Colonic mucosa (tissue), 4 donors: ENCODE measurements around the gene PVRIG. TPM values are rescaled to one million over a fixed set of nuclear protein-coding genes. Genes with fewer than 3 reads are reported as not detected.
"Not testable (repeated sequence)": the region's sequence is repeated elsewhere in the genome, so short reads cannot be mapped to it uniquely, and the experiment has no call there.

Experiments used
- DNase-seq: peaks from one replicate; pipeline ENCODE4 v3.0.0-alpha.2; 2020
- H3K27ac ChIP-seq: fragments of 200-600 bp; one replicate; pipeline ENCODE4 v1.8.0; 2021
- H3K27me3 ChIP-seq: fragments of 200-600 bp; one replicate; pipeline ENCODE4 v1.8.0; 2021
- H3K36me3 ChIP-seq: fragments of 200-600 bp; one replicate; pipeline ENCODE4 v1.8.0; 2021
- H3K4me1 ChIP-seq: fragments of 200-600 bp; one replicate; pipeline ENCODE4 v1.8.0; 2021; ENCODE audit warnings: mild to moderate bottlenecking
- H3K4me3 ChIP-seq: fragments of 200-600 bp; one replicate; pipeline ENCODE4 v1.8.0; 2021
- H3K9ac ChIP-seq, 2 donors: one replicate each; pipeline ENCODE4 v1.7.0; 2013; ENCODE audit warnings: control low read depth in 2 of 2, low read depth in 2 of 2, low read length in 2 of 2
- H3K9me3 ChIP-seq: fragments of 200-600 bp; one replicate; pipeline ENCODE4 v1.8.0; 2021
- intact Hi-C: fragments of 100-400 bp; cut with DNase I; formaldehyde crosslinking; loops from one replicate; pipeline ENCODE4 v1.14.1; 2022
- total RNA-seq, 2 donors: library from RNA; stranded (reverse); fragmentation: NEBNext Ultra II Directional in 1 of 2; extraction: Animal tissue kit (Norgen Biotek cat#: 25700) in 1 of 2; gene quantifications; one replicate each; pipeline ENCODE4 v1.2.1, GENCODE V29; 2021
- TF ChIP-seq, protein P1 (sequence below): fragments of 200-600 bp; IDR thresholded peaks from one replicate; pipeline ENCODE4 v1.8.0; 2022; ENCODE audit warnings: antibody characterized with exemption, mild to moderate bottlenecking
- donor health status: healthy.
- donor health status: DM: no; HTN: no; CAD: no.
- donor health status: DM: no; HTN: no; CAD: no.

PVRIG gene
- total RNA-seq, 2 donors from 2014 or later = 0.53 to 1.4 TPM

DNA sequence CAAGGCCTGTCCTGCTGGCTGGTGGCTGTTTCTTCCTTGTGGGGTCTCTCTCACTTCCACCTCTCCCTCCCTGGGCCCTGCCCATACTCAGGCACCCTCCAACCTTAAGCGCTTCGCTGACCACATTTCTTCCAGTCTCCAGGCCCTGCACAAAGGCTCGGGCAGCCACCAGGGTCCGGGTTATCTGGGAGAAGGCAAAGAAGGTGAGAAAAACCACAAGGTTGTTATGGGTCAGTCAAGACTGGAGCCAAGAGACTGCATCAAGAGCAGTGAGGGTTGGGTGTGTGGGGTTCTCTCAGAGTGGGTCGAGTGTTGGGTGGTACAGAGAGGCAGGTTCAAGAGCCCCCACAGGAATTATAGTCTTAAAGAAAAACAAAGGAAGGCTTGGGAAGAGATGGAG is 45.2 kb upstream of the PVRIG start:
- H3K27me3 ChIP-seq = peaks cover 11% of the 10 kb centered on the region
- DNase-seq = no peak
- no peaks in the 10 kb centered on the region for H3K36me3 ChIP-seq
- H3K27ac ChIP-seq = no peak overlapping the region
- H3K4me3 ChIP-seq = no peak overlapping the region
- H3K9me3 ChIP-seq = no peaks in the 10 kb centered on the region
- TF ChIP-seq, protein P1, sequence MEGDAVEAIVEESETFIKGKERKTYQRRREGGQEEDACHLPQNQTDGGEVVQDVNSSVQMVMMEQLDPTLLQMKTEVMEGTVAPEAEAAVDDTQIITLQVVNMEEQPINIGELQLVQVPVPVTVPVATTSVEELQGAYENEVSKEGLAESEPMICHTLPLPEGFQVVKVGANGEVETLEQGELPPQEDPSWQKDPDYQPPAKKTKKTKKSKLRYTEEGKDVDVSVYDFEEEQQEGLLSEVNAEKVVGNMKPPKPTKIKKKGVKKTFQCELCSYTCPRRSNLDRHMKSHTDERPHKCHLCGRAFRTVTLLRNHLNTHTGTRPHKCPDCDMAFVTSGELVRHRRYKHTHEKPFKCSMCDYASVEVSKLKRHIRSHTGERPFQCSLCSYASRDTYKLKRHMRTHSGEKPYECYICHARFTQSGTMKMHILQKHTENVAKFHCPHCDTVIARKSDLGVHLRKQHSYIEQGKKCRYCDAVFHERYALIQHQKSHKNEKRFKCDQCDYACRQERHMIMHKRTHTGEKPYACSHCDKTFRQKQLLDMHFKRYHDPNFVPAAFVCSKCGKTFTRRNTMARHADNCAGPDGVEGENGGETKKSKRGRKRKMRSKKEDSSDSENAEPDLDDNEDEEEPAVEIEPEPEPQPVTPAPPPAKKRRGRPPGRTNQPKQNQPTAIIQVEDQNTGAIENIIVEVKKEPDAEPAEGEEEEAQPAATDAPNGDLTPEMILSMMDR = no peak
- H3K4me1 ChIP-seq = no peaks in the 10 kb centered on the region
- no peak overlapping the region for H3K9ac ChIP-seq
- intact Hi-C loops = no loop called here

DNA sequence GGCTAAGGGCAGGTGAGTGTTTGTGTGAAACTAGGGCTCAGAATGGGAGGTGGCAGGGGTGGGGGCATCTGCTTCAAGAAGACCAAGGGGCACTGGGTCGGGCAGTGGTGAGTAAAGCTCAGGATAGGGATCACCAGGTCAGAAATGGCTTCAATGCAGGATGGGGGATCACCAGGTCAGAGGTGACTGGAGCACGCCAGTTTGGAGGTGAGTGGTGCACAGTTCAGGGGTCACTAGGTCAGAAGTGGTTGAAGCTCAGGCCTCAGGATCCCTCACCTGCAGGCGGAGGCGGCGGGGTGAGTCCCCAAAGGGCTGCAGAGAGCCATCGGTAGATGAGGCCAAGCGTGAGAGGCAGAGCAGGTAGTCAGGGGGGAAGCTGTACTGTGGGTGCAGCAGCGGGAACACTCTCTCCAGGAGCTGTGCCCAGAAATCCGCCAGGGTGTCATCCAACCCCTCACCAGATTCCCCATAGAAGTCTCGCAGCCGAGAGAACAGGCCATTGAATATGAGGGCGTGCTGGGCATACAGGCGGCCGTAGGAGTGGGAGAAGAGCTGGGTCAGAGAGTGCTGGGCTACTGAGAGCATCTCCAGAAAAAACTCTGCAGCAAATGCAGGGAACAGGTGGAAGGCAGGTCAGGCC is 44.3 kb upstream of the PVRIG start:
- DNase-seq = no peak

DNA sequence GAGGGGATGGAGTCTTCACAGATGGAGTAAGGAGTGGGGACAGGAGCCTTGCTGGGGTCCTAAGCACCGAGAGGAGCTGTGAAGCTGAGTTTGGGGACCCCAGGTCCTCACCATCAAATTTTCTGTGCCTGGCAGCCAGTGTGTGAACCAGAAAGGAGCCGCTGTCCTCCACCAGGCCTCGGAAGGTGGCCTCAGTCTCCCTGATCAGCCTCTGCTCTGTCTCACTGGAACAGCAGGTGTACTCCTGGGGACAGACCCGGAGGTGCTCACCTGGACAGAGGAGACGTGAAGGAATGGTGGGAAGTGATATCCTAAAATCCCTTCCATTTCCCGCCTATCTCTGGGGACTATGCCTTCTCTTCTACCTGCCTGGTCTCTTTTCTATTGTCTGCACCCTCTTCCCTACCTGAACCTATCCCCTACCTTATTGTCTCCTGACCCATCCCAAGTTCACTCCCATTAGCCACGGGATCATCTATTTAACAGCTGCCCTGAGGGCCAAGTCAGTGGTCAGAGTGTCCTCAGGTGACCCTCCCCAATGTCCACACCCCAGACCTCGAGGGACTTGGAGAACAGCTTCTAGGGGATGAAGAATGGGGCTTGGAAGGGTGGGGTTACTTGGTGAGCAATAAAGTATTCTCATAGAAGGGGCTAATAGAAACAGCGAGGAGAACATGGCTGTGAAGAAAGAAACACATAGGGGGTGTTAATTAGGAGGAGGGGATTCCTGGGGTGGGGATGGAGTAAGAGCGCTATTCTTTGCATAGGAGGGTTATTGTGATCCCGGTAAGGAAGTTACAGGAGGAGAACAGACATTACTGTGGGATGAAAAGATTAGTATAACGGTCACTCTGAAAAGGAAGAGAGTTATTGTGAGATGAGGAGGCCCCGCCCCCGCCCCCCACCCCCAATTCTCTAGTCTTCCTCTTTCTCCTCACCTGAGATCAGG is 43.4 kb upstream of the PVRIG start:
- Histone ChIP-seq H3K4me3 (peak overlapping the region; percentile 59), H3K9me3 (no peaks in the 10 kb centered on the region), H3K27me3 (peaks cover 9% of the 10 kb centered on the region), H3K4me1 (no peaks in the 10 kb centered on the region), H3K9ac (peak overlapping the region; percentile 56 to 58), H3K36me3 (no peaks in the 10 kb centered on the region), H3K27ac (no peak overlapping the region)
- intact Hi-C loops = no loop called here
- TF ChIP-seq, protein P1 = no peak
- DNase-seq = no peak

More for the DNA sequence above, 44.3 kb upstream of the PVRIG start:
- intact Hi-C loops = no loop called here
- Histone ChIP-seq H3K4me1 (no peaks in the 10 kb centered on the region), H3K9me3 (no peaks in the 10 kb centered on the region), H3K27ac (no peak overlapping the region), H3K27me3 (peaks cover 11% of the 10 kb centered on the region), H3K4me3 (no peak overlapping the region), H3K36me3 (no peaks in the 10 kb centered on the region), H3K9ac (no peak overlapping the region)
- TF ChIP-seq, protein P1 = no peak

DNA sequence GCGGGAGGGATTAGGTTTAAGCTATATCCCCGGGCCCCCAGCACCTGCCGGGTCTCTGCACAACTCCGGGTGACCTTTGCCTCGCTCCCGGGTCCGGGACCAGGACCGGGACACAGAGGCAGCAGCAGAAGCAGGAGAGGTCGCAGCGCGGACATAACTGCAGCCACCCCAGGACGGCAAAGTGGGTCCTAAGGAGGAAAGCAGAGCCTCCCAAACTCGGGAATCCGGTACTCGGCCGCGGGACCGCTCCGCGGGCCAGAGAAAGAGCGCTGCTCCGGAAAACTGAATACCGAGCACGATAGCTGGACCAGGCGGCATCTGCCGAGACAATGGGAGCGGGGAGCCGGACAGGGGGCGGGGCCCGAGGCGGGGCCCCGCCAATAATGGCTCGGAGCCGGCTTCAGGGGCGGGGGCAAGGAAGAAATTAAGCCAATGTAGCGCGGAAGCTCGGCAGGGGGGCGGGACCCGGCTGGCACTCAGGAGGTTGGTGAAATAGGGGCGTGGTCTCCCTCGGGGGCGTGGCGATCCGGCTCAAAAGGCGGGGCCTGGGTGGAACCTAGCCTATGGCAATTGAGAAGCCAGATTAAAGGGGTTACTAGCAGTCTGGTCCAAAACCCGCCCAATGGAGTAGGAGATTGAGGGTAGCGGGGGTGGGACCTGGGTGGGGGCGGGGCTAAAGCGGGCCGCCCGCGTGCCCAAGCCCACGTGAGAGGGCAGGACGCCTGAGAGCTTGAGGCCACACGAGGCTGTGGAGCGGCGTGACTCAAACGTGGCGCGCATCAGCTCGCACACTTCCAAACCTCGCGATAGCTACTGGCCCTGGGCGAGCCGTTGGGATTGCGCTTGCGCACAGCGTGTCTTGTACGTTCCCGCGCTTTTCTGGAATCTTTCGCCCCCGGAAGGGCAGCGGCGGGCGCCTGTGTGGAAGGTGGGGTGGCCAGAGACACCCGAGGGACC is 42.4 kb upstream of the PVRIG start, which contains the start of the genes GPC2 and STAG3:
GPC2 (minus strand) TSS at position 337 of the 957 bp plus-strand sequence; CDS start at position 155, 182 bp downstream.
STAG3 (plus strand) TSS at position 874 of the 957 bp plus-strand sequence. CDS start 2,639 bp downstream, outside the sequence.
- no peak within 1 kb of the TSS for H3K27ac ChIP-seq

DNA sequence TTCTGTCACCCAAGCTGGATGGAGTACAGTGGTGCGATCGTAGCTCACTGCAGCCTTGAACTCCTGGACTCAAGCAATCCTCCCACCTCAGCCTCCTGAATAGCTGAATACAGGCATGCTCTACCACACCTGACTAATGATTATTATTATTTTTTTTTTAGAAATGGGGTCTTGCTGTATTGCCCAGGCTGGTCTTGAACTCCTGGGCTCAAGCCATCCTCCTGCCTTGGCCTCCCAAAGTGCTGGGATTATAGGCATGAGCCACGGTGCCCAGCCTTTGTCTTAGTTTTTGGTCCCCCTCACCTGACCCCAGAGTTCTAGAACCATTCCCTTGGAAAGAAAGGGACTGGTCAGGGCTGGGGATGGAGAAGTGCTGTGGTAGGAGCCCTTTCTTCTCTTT is 39.7 kb upstream of the PVRIG start:
- H3K27me3 ChIP-seq, intact Hi-C loops, H3K4me1 ChIP-seq, DNase-seq, H3K9ac ChIP-seq, H3K9me3 ChIP-seq, H3K36me3 ChIP-seq, H3K4me3 ChIP-seq, H3K27ac ChIP-seq: not testable (repeated sequence)

More for the DNA sequence above, 42.4 kb upstream of the PVRIG start, which contains the start of the genes GPC2 and STAG3:
- H3K4me3 ChIP-seq = peak within 1 kb of the TSS; percentile 59
- H3K27me3 ChIP-seq = no peaks in the 10 kb centered on the region
- TF ChIP-seq, protein P1 = no peak
- H3K9ac ChIP-seq = peak within 1 kb of the TSS; percentile 56 to 58
- DNase-seq = peak; percentile 99
- no peaks in the 10 kb centered on the region for H3K4me1 ChIP-seq
- intact Hi-C loops = no loop called here
- no peaks in the 10 kb centered on the region for H3K9me3 ChIP-seq
- H3K36me3 ChIP-seq = no peaks in the 10 kb centered on the region

DNA sequence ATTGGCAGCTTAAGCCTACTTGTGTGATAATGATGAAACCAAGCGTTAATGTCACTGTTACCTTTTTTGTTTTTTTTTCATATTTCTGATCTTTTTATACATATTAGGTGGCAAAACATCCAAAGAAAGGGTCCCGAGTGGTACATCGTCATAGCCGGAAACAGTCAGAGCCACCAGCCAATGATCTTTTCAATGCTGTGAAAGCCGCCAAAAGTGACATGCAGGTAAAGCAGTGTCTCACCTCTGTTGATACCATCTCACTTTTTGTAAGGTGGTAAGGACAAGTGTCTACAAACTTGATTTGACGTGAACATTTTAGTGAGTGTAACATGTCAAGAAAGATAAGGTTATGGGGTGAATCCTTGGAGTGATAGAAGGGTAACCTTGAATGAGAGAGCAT is 37.1 kb upstream of the PVRIG start:
- H3K36me3 ChIP-seq, H3K4me1 ChIP-seq, H3K9ac ChIP-seq, H3K27me3 ChIP-seq, intact Hi-C loops, DNase-seq, H3K9me3 ChIP-seq, H3K4me3 ChIP-seq, H3K27ac ChIP-seq: not testable (repeated sequence)

DNA sequence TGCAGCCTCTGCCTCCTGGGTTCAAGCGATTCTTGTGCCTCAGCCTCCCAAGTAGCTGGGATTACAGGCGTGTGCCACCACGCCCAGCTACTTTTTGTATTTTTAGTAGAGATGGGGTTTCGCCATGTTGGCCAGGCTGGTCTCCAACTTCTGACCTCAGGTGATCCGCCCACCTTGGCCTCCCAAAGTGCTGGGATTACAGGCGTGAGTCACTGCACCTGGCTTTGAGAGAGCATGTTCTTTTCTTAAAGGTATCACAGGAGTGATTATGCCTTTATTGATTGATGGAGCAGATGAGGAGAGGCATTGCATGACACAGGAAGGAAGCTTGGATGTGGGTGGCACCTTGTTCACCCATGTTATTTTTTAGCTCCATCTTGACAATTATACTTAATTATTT is 36.7 kb upstream of the PVRIG start:
- H3K4me1 ChIP-seq, H3K4me3 ChIP-seq, H3K9me3 ChIP-seq, intact Hi-C loops, H3K9ac ChIP-seq, H3K36me3 ChIP-seq, H3K27me3 ChIP-seq, H3K27ac ChIP-seq, DNase-seq: not testable (repeated sequence)
